Endometrial microvascular endothelial cells (primary cell): ENCODE results near the gene IL17C. TPM values are rescaled to one million over a fixed set of nuclear protein-coding genes. Genes with fewer than 3 reads are reported as not detected.

Source experiments
- in situ Hi-C: cut with HindIII; loops from 2 replicates; pipeline ENCODE4 v1.10.0; 2017; ENCODE audit warnings: low sequenced_read_pairs, low pct_unique_long_range_greater_than_20kb; ENCODE audit errors: inconsistent ontology term
- total RNA-seq: library from RNA; depleted of rRNA; stranded (reverse); fragments of >200 nt; gene quantifications from one replicate; pipeline ENCODE4 v1.2.3, GENCODE V29; 2015; ENCODE audit errors: inconsistent ontology term

The IL17C gene
- total RNA-seq, 1 donor from 2014 or later, result not detected

DNA sequence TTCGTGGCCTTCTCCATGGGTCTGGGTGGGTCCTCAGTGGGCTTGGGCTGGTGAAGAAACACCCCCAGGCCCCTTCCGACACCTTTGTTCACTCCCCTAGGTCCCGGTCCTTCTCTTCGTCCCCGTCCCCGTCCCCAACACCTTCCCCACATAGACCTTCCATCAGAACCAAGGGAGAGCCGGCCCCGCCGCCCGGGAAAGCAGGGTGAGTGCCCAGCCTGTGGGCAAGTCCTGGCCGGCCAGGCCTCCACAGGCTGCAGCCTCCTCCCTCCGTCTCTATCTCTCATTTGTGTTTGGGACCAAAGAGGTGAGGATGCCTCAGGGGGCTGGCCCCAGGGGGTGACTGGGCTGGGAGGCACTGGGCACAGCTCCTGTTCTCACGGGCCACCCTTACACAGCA is 14.5 kb upstream of the IL17C start:
- in situ Hi-C loops, result no loop called here

- in situ Hi-C loops, result no loop called here
Observed at GRCh38 chr16:88624481-88624880, 13.9 kb upstream of the IL17C start.

DNA sequence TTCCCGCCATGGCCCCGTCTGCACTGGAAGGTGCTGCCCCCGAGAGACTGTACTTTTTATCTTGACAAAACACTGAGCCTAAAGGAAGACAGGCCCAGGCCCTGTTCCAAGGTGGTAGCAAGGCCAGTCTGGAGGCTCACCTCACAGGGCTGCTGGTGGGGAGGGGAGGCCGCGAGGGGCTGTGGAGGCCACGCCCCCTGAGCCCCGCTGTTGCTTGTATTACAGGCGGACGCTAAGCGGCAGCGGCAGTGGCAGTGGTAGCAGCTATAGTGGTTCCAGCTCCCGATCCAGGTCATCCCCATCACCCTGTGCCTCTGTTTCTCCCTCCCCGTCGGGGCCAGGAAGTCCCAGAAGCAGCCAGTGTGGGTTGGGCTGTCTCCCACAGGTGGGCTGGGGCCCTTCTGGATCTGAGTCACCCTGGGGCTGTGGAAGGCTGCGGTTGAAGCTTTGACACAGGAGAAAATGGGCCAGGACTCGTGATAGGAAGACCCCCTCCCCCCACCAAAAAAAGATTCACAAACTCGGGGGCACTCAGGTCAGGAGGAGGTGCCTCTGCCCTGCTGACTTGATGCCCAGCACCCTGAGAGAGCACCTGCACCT is 13.3 kb upstream of the IL17C start:
- in situ Hi-C loops, result no loop called here

DNA sequence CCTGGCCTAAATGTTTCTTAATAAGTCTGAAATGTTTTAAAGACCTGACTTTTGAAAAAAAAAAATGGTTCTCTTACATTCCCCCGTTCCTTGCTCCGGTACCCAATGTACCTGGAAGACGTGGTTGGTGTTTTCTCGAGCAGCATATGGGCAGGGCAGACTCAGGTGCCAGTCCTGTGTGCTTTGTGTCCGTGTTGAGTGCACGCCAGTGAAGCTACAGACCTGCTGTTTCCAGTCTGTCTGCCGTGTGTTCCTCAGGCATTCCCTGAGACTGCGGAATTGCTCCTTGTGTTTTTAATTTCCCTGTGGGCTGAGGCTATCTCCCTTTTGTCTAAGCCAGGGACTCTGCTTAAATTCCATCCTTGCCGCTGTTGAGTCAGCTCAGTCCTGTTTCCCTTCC is 11.7 kb upstream of the IL17C start:
- in situ Hi-C loops, result no loop called here

DNA sequence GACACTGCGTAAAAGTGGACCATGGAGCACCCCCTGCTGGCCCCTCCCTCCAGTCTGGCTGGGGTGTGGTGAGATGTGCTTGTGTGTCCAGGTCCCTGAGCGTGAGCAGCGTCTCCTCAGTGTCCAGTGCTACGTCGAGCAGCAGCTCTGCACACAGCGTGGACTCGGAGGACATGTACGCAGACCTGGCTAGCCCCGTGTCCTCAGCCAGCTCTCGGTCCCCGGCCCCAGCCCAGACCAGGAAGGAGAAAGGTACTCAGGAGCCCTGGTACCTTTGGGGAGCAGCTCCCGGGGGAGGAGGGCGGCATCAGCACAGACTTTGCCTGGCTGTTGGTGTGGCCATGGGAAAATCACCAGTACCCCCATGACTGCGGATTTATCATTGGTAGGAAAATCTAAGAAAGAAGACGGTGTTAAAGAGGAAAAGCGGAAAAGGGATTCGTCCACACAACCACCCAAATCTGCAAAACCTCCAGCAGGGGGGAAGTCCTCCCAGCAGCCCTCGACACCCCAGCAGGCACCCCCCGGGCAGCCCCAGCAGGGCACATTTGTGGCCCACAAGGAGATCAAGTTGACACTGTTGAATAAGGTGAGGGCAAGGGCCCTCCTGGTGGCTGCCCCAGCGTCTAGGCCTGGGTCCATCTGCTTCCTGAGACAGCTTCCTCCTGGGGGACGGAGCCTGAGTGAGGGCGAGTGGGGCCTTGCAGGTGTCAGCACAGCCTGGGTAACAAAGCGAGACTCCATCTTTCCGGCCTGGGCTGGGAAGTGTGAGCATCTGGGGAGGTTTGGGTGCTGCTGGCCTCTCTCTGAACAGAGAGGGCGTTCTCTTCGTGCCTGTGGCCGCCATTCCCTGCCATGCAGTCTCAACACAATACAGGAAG is 10.6 kb upstream of the IL17C start:
- in situ Hi-C loops, result no loop called here

- in situ Hi-C loops, result no loop called here
Observed at GRCh38 chr16:88628512-88628974, 9.8 kb upstream of the IL17C start.

DNA sequence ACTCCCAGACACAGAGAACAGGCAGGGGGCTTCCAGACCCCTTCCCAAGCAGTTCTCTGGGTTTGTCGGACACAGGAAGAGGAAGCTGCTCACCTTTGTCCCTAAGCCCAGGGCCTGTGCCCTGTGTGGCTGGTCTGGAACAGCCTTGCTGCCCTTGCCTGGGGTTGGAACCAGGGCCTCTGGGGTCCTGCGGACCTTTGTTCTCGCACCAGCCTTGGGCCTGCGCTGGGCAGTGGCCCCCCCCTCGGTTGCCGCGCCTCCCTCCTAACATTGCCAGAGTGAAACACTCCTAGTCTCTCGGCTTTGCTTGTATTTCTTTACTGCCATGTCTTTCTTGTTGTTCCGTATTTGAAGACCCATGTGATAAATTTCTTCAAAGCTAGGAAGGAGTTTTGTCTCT is 8.5 kb upstream of the IL17C start:
- in situ Hi-C loops, result no loop called here

- in situ Hi-C loops, result no loop called here
Observed at GRCh38 chr16:88630433-88630832, 7.9 kb upstream of the IL17C start.

DNA sequence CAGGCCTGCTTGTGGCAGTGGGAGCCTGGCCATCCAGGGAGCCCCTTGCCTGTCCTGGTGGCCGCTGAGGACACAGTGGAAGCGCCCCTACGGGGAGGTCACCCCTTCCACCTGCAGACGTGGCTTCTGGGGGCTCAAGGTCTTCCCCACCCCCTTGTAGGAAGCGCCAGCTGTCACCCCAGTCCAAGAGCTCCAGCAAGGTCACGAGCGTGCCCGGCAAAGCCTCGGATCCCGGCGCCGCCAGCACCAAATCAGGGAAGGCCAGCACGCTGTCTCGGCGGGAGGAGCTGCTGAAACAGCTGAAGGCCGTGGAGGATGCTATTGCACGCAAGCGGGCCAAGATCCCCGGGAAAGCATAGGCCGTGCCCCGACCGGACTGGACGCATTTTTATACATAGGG is 7.4 kb upstream of the IL17C start:
- in situ Hi-C loops, result no loop called here

DNA sequence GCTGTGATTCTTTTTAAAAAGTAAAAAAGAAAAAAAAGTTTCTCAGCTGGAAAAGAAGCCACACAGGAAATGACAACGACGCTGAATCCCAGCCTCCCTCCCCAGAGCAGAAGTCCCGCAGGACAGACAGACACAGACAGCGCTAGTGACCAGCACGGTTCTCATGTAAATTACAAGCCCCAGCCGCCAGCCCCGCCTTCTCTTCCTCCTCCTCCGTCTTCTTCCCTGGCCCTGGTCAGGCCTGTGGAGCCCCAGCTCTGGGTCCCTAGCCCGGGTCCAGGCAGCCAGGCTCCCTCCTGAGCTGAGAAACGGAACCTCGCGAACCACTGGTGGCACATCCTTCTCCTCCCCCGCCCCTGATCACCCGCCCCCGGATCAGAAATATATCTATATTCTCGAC is 7.0 kb upstream of the IL17C start:
- in situ Hi-C loops, result no loop called here

DNA sequence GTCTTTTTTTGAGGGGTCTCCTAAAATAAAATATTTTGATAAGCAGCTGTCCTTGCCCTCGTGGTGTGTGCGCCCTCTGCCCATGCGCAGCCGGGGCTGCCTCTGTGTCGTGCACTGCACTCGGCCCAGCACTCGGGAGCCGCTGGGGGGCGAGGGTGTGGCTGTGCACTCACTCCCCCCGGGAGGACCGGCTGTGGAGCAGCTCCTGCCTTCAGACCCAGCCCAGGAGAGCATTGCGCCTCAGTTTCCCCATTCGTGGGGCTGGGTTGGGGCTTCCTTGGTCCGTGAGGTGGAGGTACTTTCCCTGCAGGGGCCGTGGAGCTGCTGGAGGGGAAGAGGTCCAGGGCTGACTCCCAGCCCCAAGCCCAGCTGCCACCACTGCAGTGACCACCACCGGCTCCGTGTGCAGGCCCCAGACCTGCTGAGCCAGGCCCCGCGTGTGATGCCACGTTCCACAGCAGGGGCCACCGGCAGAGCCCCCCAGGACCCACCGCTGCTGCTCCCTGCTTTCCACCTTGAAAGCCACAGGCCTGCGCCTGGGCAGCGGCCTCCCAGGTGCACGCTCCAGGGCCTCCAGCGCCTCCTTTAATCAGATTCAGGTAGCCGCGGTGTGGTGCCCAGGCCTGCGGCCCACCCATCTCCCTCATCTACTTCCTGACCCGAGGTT is 6.3 kb upstream of the IL17C start:
- in situ Hi-C loops, result no loop called here

GRCh38 chr16:88632587-88632930 is 5.8 kb upstream of the IL17C start:
- in situ Hi-C loops, result no loop called here

- in situ Hi-C loops, result no loop called here
Observed at GRCh38 chr16:88633684-88634140, 4.7 kb upstream of the IL17C start.

GRCh38 chr16:88634141-88634993 is 4.0 kb upstream of the IL17C start:
- in situ Hi-C loops, result no loop called here

GRCh38 chr16:88634994-88635670 is 3.2 kb upstream of the IL17C start:
- in situ Hi-C loops, result no loop called here

DNA sequence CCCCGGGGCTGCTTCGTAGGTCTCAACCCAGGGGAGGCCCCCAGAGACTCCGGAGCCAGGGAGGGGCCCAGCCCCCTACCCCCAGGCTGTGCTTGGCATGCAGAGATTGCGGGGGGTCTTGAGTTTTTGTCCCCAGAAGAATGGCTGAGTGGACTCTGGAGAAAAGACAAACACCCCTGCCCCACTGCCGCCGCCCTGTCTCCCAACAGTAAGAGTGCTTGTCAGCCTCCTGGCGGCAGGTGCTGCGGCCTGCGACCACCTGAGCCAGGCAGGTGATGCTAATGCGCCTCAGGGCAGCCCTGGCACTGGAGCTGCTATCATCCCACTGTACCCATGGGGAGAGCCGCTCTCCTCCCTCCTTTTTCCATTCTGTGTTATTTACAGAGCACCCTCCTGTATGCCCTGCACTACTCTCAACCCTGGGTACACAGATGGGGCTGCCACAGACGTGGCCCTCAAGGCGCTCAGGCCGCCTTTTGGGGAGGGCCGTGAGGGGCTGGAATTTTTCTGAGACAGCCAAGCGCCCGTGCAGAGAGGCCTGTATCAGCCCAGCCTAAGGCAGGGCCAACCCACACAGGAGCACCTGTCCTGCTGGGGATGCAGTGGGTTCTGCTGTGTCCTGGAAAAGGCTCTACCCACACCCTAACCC is 2.6 kb upstream of the IL17C start:
- in situ Hi-C loops, result no loop called here

DNA sequence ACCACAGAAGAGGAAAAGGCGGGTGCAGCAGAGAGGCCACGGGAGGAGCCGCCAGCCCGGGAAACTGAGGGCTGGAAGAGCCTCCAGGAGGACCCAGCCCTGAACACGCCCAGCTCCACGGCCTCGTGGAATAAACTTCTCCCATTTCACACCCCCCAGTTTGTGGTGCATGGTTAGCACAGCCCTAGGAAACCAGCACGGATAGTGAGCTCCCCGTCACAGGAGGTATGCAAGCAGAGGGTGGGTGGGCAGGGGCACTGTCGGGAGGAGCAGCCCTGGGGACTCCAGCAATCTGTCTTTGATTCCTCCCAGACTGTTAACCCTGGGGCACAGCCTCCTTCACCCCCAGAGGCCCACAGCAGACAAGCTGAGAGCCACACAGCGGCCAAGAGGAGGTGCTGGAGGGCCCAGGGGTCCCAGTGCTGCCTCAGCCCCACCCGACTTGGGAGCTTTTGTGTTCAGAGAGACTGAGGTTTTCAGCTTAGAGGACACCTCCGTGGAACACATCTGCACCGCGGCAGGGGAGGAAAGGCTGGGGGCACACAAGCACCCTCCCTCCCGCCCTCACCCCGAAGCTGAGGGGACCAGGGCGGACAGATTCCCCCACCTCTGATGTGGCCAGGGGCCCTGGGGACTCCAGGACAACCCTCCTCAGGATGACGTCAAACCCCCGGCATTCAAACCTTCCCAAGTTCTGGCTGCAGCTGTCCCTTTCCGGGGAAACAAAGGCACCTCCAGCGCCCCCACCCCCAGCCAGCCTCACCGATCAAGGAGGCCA is 1.7 kb upstream of the IL17C start:
- in situ Hi-C loops, result no loop called here
